ENCODE data around the gene UGGT1. TPM values are rescaled to one million over a fixed set of nuclear protein-coding genes. Genes with fewer than 3 reads are reported as not detected.

UGGT1 gene
- 6.9 and 9.8 TPM in 2 replicates for polyA plus RNA-seq

GRCh38 chr2:128090945-128091725, at the start of gene UGGT1:
TSS of gene UGGT1 (plus strand) at chr2:128091200. CDS start at chr2:128091358, 158 bp downstream.

Other genes starting within 250 kb of the UGGT1 start
- 7.7 and 10.2 TPM in 2 replicates for gene POLR2D, start 233.0 kb upstream of the UGGT1 start, polyA plus RNA-seq
- 5.0 and 5.2 TPM in 2 replicates for gene AMMECR1L, start 205.2 kb upstream of the UGGT1 start, polyA plus RNA-seq
- gene SAP130, start 63.1 kb upstream of the UGGT1 start, polyA plus RNA-seq, result 5.7 and 6.2 TPM in 2 replicates
- 1.4 and 2.2 TPM in 2 replicates for gene HS6ST1, start 227.7 kb downstream of the UGGT1 start, polyA plus RNA-seq

Data from Purkinje cell (primary cell).